H1 (cell line): Measurements from ENCODE around the gene KCNQ1OT1. TPM values are rescaled to one million over a fixed set of nuclear protein-coding genes. Genes with fewer than 3 reads are reported as not detected.

Source experiments
- CTCF ChIA-PET: fragments of 300-600 bp; sonication (Branson Sonifier 250); formaldehyde crosslinking; loops from one replicate; lab custom pipeline; 2021; ENCODE audit not compliant: partially characterized antibody; lab: Charles Lee
- POLR2A ChIA-PET: fragments of 300-600 bp; sonication (Branson Sonifier 250); formaldehyde crosslinking; loops from one replicate; lab custom pipeline; 2021; ENCODE audit warnings: inconsistent platforms; ENCODE audit not compliant: partially characterized antibody; lab: Charles Lee
- DNase-seq, 2 experiments: peaks; one replicate each; pipeline versions ENCODE4 v3.0.0 to v3.0.0-alpha.2; 2010 to 2022; ENCODE audit warnings: low spot score in 2 of 2, low read depth in 1 of 2, mixed read lengths in 1 of 2
- FAIRE-seq: peaks from 2 replicates; lab custom pipeline; 2011; peaks lifted over from hg19 to GRCh38; lab: Jason Lieb, UNC
- H2AFZ ChIP-seq: 2 replicates; pipeline ENCODE4 v1.8.1; 2012; ENCODE audit warnings: low read length, inconsistent platforms
- H2AK5ac ChIP-seq: 2 replicates; pipeline ENCODE4 v1.6.1; 2013; ENCODE audit warnings: low read depth, low read length
- H2BK120ac ChIP-seq: replicated peaks from 2 replicates; pipeline ENCODE3; 2013; ENCODE audit warnings: low read depth, low read length, inconsistent platforms
- H2BK12ac ChIP-seq: 2 replicates; pipeline ENCODE4 v1.6.1; 2013; ENCODE audit warnings: low read depth, low read length
- H2BK15ac ChIP-seq: 2 replicates; pipeline ENCODE4 v1.6.1; 2013; ENCODE audit warnings: low read length
- H2BK20ac ChIP-seq: 2 replicates; pipeline ENCODE4 v1.6.1; 2013; ENCODE audit warnings: low read length
- H2BK5ac ChIP-seq: 2 replicates; pipeline ENCODE4 v1.6.1; 2013; ENCODE audit warnings: low read depth, low read length
- H3K14ac ChIP-seq: 2 replicates; pipeline ENCODE4 v1.6.1; 2013; ENCODE audit warnings: inconsistent platforms; ENCODE audit not compliant: insufficient read length
- H3K18ac ChIP-seq: 2 replicates; pipeline ENCODE4 v1.6.1; 2013; ENCODE audit warnings: low read length; ENCODE audit errors: extremely low read depth
- H3K23ac ChIP-seq: 2 replicates; pipeline ENCODE4 v1.6.1; 2013; ENCODE audit warnings: inconsistent platforms; ENCODE audit not compliant: insufficient read length
- H3K23me2 ChIP-seq: 2 replicates; pipeline ENCODE4 v1.6.1; 2013; ENCODE audit warnings: low read depth, low read length
- H3K27ac ChIP-seq: 2 replicates; pipeline ENCODE4 v1.6.1; 2011; ENCODE audit warnings: low read depth, low read length, inconsistent platforms
- H3K27me3 ChIP-seq, 4 experiments: replicated peaks in 1 of 4; 1 replicate in 1 of 4; 2 replicates in 3 of 4; pipeline versions ENCODE4 v1.6.1 to v1.8.1; 2011 to 2013; ENCODE audit warnings: low read length in 3 of 4, mild to moderate bottlenecking in 3 of 4, inconsistent platforms in 2 of 4, mixed read lengths in 2 of 4, moderate library complexity in 1 of 4; ENCODE audit not compliant: control insufficient read depth in 3 of 4, insufficient read depth in 3 of 4; ENCODE audit errors: extremely low read depth in 1 of 4
- H3K36me3 ChIP-seq, 4 experiments: 2 replicates each; pipeline versions ENCODE4 v1.6.1 to v1.8.1; 2011 to 2013; ENCODE audit warnings: mild to moderate bottlenecking in 4 of 4, low read length in 3 of 4, moderate library complexity in 2 of 4, control low read depth in 1 of 4, inconsistent platforms in 1 of 4; ENCODE audit not compliant: insufficient read depth in 4 of 4, control insufficient read depth in 2 of 4
- H3K4ac ChIP-seq: replicated peaks from 2 replicates; pipeline ENCODE3; 2013; ENCODE audit warnings: low read length, low read depth, mixed read lengths, inconsistent platforms; ENCODE audit not compliant: insufficient read length
- H3K4me1 ChIP-seq, 4 experiments: replicated peaks in 1 of 4; 1 replicate in 1 of 4; 2 replicates in 3 of 4; pipeline versions ENCODE4 v1.6.1 to v1.8.1; 2011 to 2013; ENCODE audit warnings: low read length in 3 of 4, inconsistent platforms in 2 of 4, mixed read lengths in 1 of 4; ENCODE audit not compliant: insufficient read depth in 4 of 4, control insufficient read depth in 3 of 4
- H3K4me2 ChIP-seq, 2 experiments: 2 replicates each; pipeline versions ENCODE4 v1.6.1 to v1.8.1; 2011 to 2013; ENCODE audit warnings: low read depth in 2 of 2, low read length in 2 of 2, control low read depth in 1 of 2, inconsistent platforms in 1 of 2, mild to moderate bottlenecking in 1 of 2; ENCODE audit not compliant: insufficient read depth in 1 of 2
- H3K4me3 ChIP-seq, 4 experiments: fragments of 200-600, 300-600 bp in 1 of 4; sonication (generic), shearing (Covaris generic), sonication (Bioruptor Twin) in 1 of 4; 2 replicates each; pipeline versions ENCODE4 v1.5.1 to v1.8.1; 2011 to 2016; ENCODE audit warnings: low read length in 4 of 4, low read depth in 3 of 4, control low read depth in 2 of 4, inconsistent platforms in 2 of 4, mild to moderate bottlenecking in 2 of 4, mixed read lengths in 1 of 4, moderate library complexity in 1 of 4; ENCODE audit not compliant: insufficient read depth in 2 of 4; ENCODE audit errors: extremely low read depth in 1 of 4
- H3K56ac ChIP-seq: replicated peaks from 2 replicates; pipeline ENCODE3; 2013; ENCODE audit warnings: low read depth, mild to moderate bottlenecking, mixed read lengths, low read length, inconsistent platforms; ENCODE audit not compliant: insufficient read length
- H3K79me1 ChIP-seq: 2 replicates; pipeline ENCODE4 v1.6.1; 2013; ENCODE audit warnings: low read depth, low read length, control low read depth
- H3K79me2 ChIP-seq, 2 experiments: 2 replicates each; pipeline versions ENCODE4 v1.6.1 to v1.8.1; 2012 to 2013; ENCODE audit warnings: low read length in 2 of 2, mild to moderate bottlenecking in 2 of 2, inconsistent platforms in 1 of 2; ENCODE audit not compliant: insufficient read depth in 2 of 2, control insufficient read depth in 1 of 2
- H3K9ac ChIP-seq, 4 experiments: replicated peaks in 1 of 4; 1 replicate in 1 of 4; 2 replicates in 3 of 4; pipeline versions ENCODE4 v1.6.1 to v1.8.1; 2011 to 2013; ENCODE audit warnings: low read depth in 3 of 4, low read length in 3 of 4, control low read depth in 2 of 4, mild to moderate bottlenecking in 2 of 4, moderate library complexity in 2 of 4, inconsistent platforms in 1 of 4; ENCODE audit errors: extremely low read depth in 1 of 4
- H3K9me3 ChIP-seq, 2 experiments: 2 replicates each; pipeline versions ENCODE4 v1.6.1 to v1.8.1; 2012 to 2013; ENCODE audit warnings: mild to moderate bottlenecking in 2 of 2, moderate library complexity in 2 of 2, control low read depth in 1 of 2, inconsistent platforms in 1 of 2, low read depth in 1 of 2, low read length in 1 of 2, mixed read lengths in 1 of 2; ENCODE audit not compliant: insufficient read depth in 2 of 2
- H4K20me1 ChIP-seq, 2 experiments: replicated peaks in 1 of 2; 2 replicates each; pipeline versions ENCODE3 to v1.8.1; 2011 to 2013; ENCODE audit warnings: inconsistent platforms in 2 of 2, low read length in 2 of 2, mild to moderate bottlenecking in 1 of 2; ENCODE audit not compliant: insufficient read depth in 2 of 2, control insufficient read depth in 1 of 2
- H4K5ac ChIP-seq: 2 replicates; pipeline ENCODE4 v1.6.1; 2013; ENCODE audit warnings: low read length, low read depth, mixed read lengths, inconsistent platforms; ENCODE audit not compliant: insufficient read length
- H4K8ac ChIP-seq: 2 replicates; pipeline ENCODE4 v1.8.0; 2013; ENCODE audit warnings: mild to moderate bottlenecking, moderate library complexity, low read length, inconsistent platforms; ENCODE audit not compliant: insufficient read depth; ENCODE audit errors: extremely low read depth
- H4K91ac ChIP-seq: replicated peaks from 2 replicates; pipeline ENCODE3; 2013; ENCODE audit warnings: low read length, mixed read lengths, inconsistent platforms; ENCODE audit not compliant: insufficient read length
- BACH1 ChIP-seq: IDR thresholded peaks from 2 replicates; pipeline ENCODE4 v1.6.1; 2012; ENCODE audit warnings: low read length, improper control_type of control experiment
- CBX8 ChIP-seq: fragments of 300-800, 300-1000 bp; sonication (generic); IDR thresholded peaks from 2 replicates; pipeline ENCODE4 v1.7.1; 2016; ENCODE audit warnings: low read depth, low read length, borderline replicate concordance
- KDM1A ChIP-seq: fragments of 200-600, 300-600 bp; sonication (generic); IDR thresholded peaks from 2 replicates; pipeline ENCODE4 v1.7.1; 2016; ENCODE audit warnings: mild to moderate bottlenecking, low read length, borderline replicate concordance
- SP1 ChIP-seq: IDR thresholded peaks from 2 replicates; pipeline ENCODE4 v1.6.1; 2011; ENCODE audit warnings: low read depth, low read length
- TBP ChIP-seq: IDR thresholded peaks from 2 replicates; pipeline ENCODE4 v1.6.1; 2011; ENCODE audit warnings: low read depth, low read length, improper control_type of control experiment
- WGBS, 2 experiments: shearing (Covaris generic) in 1 of 2; methylation state at CpG; one replicate each; pipeline versions ENCODE4 v1.1.6 to v1.1.7; 2013 to 2015; ENCODE audit warnings: low lambda C conversion rate in 2 of 2, mixed read lengths in 2 of 2, inconsistent platforms in 1 of 2, low coverage in 1 of 2, missing lambda C conversion rate in 1 of 2; ENCODE audit not compliant: insufficient replicate concordance in 2 of 2, insufficient coverage in 1 of 2, insufficient read length in 1 of 2; ENCODE audit errors: extremely low coverage in 1 of 2, missing lambda C conversion rate in 1 of 2; 5-methylcytosine and 5-hydroxymethylcytosine counted together
- polyA plus RNA-seq, 7 experiments: library from polyadenylated mRNA; depleted of rRNA in 3 of 7; stranded (reverse) in 5 of 7; unstranded in 2 of 7; fragments of >200 nt in 5 of 7; fragments of 200-250 nt in 2 of 7; gene quantifications; 1 replicate in 5 of 7; 2 replicates in 1 of 7; 4 replicates in 1 of 7; pipeline versions ENCODE4 v1.2.1 to v1.2.3, GENCODE V29; 2011 to 2013; ENCODE audit warnings: missing spikeins in 2 of 7, mixed read lengths in 2 of 7
- total RNA-seq: library from RNA; stranded (reverse); fragmentation: NEBNext Ultra II Directional; extraction: Animal tissue kit (Norgen Biotek cat#: 25700); gene quantifications from 2 replicates; pipeline ENCODE4 v1.2.1, GENCODE V29; 2021

Gene KCNQ1OT1
- total and polyA plus RNA-seq, 2 of the 8 experiments (the other 6 are each of a cell fraction or from before 2014, with no cell fraction given): 0.21 to 1.2 TPM

DNA sequence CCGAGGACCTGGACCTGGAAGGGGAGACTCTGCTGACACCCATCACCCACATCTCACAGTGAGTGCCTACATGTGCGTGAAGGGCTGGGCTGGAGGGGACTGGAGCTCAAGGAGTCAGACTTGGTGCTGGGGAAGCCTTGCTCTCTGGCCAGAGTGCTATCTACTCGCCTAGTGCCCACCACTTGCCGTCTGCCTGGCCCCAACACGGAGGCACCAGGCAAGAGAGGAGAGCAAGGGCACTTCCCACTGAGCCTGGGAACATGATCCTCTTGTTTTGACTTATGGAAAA, 37.8 kb downstream of the KCNQ1OT1 start:
- Histone ChIP-seq H2BK15ac (no peak overlapping the region), H3K4me1 (no peaks in the 10 kb centered on the region), H3K14ac (no peak overlapping the region), H3K18ac (no peak overlapping the region), H3K23me2 (no peaks in the 10 kb centered on the region), H4K8ac (no peak overlapping the region), H3K27ac (no peak overlapping the region), H4K20me1 (peaks cover 2 to 8% of the 10 kb centered on the region in 2 experiments), H3K9ac (no peak overlapping the region), H2BK12ac (no peak overlapping the region), H3K36me3 (no peaks in the 10 kb centered on the region), H2BK120ac (no peak overlapping the region), H2BK5ac (no peak overlapping the region), H3K79me2 (no peaks in the 10 kb centered on the region), H4K5ac (no peak overlapping the region), H3K4ac (no peak overlapping the region), H3K4me2 (no peak overlapping the region), H2BK20ac (no peak overlapping the region), H3K23ac (no peak overlapping the region), H2AFZ (no peak overlapping the region), H3K79me1 (no peaks in the 10 kb centered on the region), H4K91ac (no peak overlapping the region), H3K56ac (no peak overlapping the region), H2AK5ac (no peak overlapping the region), H3K4me3 (no peak overlapping the region), H3K9me3 (peaks cover 48 to 59% of the 10 kb centered on the region in 2 experiments), H3K27me3 (peaks cover 0 to 20% (median 3%) of the 10 kb centered on the region in 4 experiments; a peak in 5 of 7 replicates)
- POLR2A ChIA-PET: no interaction called here
- no peak for TF ChIP-seq KDM1A
- TF ChIP-seq SP1: no peak
- TF ChIP-seq CBX8: no peak
- TF ChIP-seq TBP: no peak
- TF ChIP-seq BACH1: no peak
- WGBS, 2 experiments: 97% methylated on average over 3 of the region's 5 CpGs; no CpG with 5 or more reads in 1 of the 2 experiments
- CTCF ChIA-PET: no interaction called here
- no peak for DNase-seq
- no peak for FAIRE-seq
